ENCODE results near the gene KSR1. TPM values are rescaled to one million over a fixed set of nuclear protein-coding genes. Genes with fewer than 3 reads are reported as not detected.

KSR1 gene
- total and polyA plus RNA-seq, 2 of the 4 experiments (the other 2 are of a cell fraction) = 12.5 to 21.9 TPM

DNA sequence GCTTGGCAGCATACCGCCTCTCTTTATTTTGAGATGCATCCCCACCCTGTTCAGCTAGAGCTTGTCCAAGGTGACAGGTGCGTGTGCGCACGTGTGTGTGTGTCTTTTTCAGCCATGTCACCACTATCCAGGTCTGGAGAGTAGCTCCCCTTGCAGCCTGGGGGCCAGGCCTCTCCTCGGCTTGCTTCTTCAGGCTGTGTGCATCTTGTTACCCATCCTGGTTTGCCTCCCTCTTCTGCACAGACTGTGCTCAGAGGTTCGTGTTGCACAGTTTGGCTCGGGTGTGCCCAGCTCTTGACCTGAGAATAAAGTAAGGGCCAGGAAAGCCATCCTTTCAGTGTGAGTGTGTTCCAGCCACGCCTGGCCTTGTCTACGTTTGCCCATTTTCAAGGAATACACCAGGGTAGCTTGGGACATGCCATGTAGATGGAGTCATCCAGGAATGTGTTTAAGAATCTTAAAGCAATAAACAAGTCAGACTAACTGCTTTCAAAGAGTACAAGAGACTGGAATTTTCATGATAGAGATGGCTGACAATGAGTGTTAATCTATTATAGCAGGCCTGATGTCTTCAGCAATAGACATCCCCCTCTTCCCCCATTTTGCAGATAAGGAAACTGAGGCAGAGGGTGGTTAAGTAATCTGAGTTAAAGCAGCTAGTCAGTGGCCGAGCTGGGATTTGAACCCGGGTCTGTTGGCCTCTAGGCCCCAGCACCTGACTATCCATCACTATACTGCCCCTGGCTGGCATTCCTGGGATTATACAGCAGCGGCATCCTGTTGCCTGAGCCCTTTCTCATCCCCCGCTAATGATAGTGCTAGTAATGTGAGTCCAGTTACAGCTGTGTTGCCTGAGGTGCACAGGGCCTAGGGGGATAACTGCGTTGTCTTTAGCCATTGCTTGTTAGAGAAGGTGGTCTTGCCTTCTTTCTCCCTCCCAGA lies 77.9 kb downstream of the KSR1 start (continued):
- TF ChIP-seq ELK1 (IDR thresholded peaks at IDR 0.05; ENCODE audit: borderline replicate concordance, low read depth, low read length) (no peak), NFE2L2 (IDR thresholded peaks at IDR 0.05; ENCODE audit: low read depth, low read length) (no peak), CEBPB (IDR thresholded peaks at IDR 0.05; ENCODE audit: low read depth, low read length) (no peak)
